A549 (cell line): ENCODE measurements around the gene DENND5A. TPM values are rescaled to one million over a fixed set of nuclear protein-coding genes. Genes with fewer than 3 reads are reported as not detected.

ENCODE experiments used
- ATAC-seq, 2 experiments: fragments of 200-7000 bp in 1 of 2; fragments of >200 bp in 1 of 2; cut with Nextera tagmentation in 1 of 2; cut with Tn5 transposase in 1 of 2; 3 replicates each; pipeline versions ENCODE4 v1.8.0 to v1.9.1; 2018 to 2020; ENCODE audit warnings: mild to moderate bottlenecking in 1 of 2, moderate library complexity in 1 of 2
- CTCF ChIA-PET: fragments of 300-600 bp; sonication (Branson Sonifier 250); formaldehyde crosslinking; extraction: SDS; loops from one replicate; lab custom pipeline; 2021; ENCODE audit warnings: antibody characterized with exemption, inconsistent platforms; lab: Yijun Ruan, JAX
- POLR2A ChIA-PET: fragments of 350-600 bp; formaldehyde crosslinking; extraction: SDS; loops from one replicate; lab custom pipeline; 2021; ENCODE audit warnings: antibody characterized with exemption, inconsistent platforms; lab: Yijun Ruan, JAX
- DNase-seq, 2 experiments: peaks; one replicate each; pipeline versions ENCODE4 v3.0.0 to v3.0.0-alpha.2; 2011 to 2016; ENCODE audit warnings: low read depth in 1 of 2, low spot score in 1 of 2
- FAIRE-seq: peaks from 2 replicates; lab custom pipeline; 2011; peaks lifted over from hg19 to GRCh38; lab: Jason Lieb, UNC
- H3K27ac ChIP-seq, 2 experiments: fragments of >200 bp; sonication (Bioruptor Twin); formaldehyde crosslinking; 3 replicates each; pipeline ENCODE4 v1.5.1; 2016 to 2017
- H3K4me1 ChIP-seq: fragments of >200 bp; sonication (Bioruptor Twin); formaldehyde crosslinking; 3 replicates; pipeline ENCODE4 v1.6.1; 2016
- H3K4me2 ChIP-seq: fragments of >200 bp; sonication (Bioruptor Twin); formaldehyde crosslinking; 3 replicates; pipeline ENCODE4 v1.6.1; 2016
- H3K4me3 ChIP-seq: fragments of >200 bp; sonication (Bioruptor Twin); formaldehyde crosslinking; 3 replicates; pipeline ENCODE4 v1.5.1; 2016
- H3K9me3 ChIP-seq: fragments of >200 bp; sonication (Bioruptor Twin); formaldehyde crosslinking; 3 replicates; pipeline ENCODE4 v1.6.1; 2016
- BCL3 ChIP-seq: fragments of >200 bp; sonication (Bioruptor Twin); formaldehyde crosslinking; IDR thresholded peaks from 3 replicates; pipeline ENCODE4 v1.6.1; 2016
- CBX8 ChIP-seq: fragments of 200-600 bp; sonication (generic); IDR thresholded peaks from 2 replicates; pipeline ENCODE4 v1.6.1; 2016
- CEBPB ChIP-seq, 2 experiments: fragments of >200 bp in 1 of 2; sonication (Bioruptor Twin) in 1 of 2; formaldehyde crosslinking in 1 of 2; IDR thresholded peaks; 2 replicates each; pipeline ENCODE4 v1.6.1; 2012 to 2016
- CHD2 ChIP-seq: fragments of 150-350 bp; IDR thresholded peaks from 2 replicates; pipeline ENCODE4 v1.6.1; 2014; ENCODE audit warnings: low read length; ENCODE audit not compliant: partially characterized antibody
- CHD4 ChIP-seq: fragments of 200-600 bp; sonication (generic); IDR thresholded peaks from 2 replicates; pipeline ENCODE4 v1.6.1; 2016; ENCODE audit warnings: antibody characterized with exemption, mild to moderate bottlenecking, borderline replicate concordance
- EHF ChIP-seq: fragments of 250-450 bp; sonication (Bioruptor Pico); IDR thresholded peaks from 2 replicates; pipeline ENCODE4 v1.5.0; 2020; ENCODE audit warnings: mild to moderate bottlenecking
- EHMT2 ChIP-seq: fragments of 200-600 bp; sonication (generic); IDR thresholded peaks from 2 replicates; pipeline ENCODE4 v1.6.1; 2016; ENCODE audit warnings: antibody characterized with exemption, low read depth, mild to moderate bottlenecking, moderate library complexity
- EP300 ChIP-seq, 2 experiments: fragments of >200 bp; sonication (Bioruptor Twin); formaldehyde crosslinking; IDR thresholded peaks; 2 replicates in 1 of 2; 3 replicates in 1 of 2; pipeline ENCODE4 v1.6.1; 2016 to 2017
- FOSL2 ChIP-seq, 2 experiments: fragments of 450-650 bp in 1 of 2; fragments of >200 bp in 1 of 2; sonication (Bioruptor Twin) in 1 of 2; formaldehyde crosslinking; IDR thresholded peaks; 2 replicates each; pipeline versions ENCODE4 v1.5.0 to v1.6.1; 2016 to 2020; ENCODE audit warnings: mild to moderate bottlenecking in 1 of 2, moderate library complexity in 1 of 2
- HDAC2 ChIP-seq: fragments of 200-600 bp; sonication (generic); IDR thresholded peaks from 2 replicates; pipeline ENCODE4 v1.6.1; 2016
- HEYL ChIP-seq: fragments of 250-450 bp; sonication (Bioruptor Pico); IDR thresholded peaks from 2 replicates; pipeline ENCODE4 v1.8.0; 2021; ENCODE audit warnings: mild to moderate bottlenecking, moderate library complexity
- HOXA7 ChIP-seq: fragments of 250-450 bp; sonication (Bioruptor Pico); IDR thresholded peaks from 2 replicates; pipeline ENCODE4 v1.5.0; 2020; ENCODE audit warnings: mild to moderate bottlenecking, moderate library complexity
- JUN ChIP-seq, 2 experiments: fragments of >200 bp; sonication (Bioruptor Twin); formaldehyde crosslinking; IDR thresholded peaks; 2 replicates in 1 of 2; 3 replicates in 1 of 2; pipeline ENCODE4 v1.6.1; 2016 to 2017
- KDM1A ChIP-seq: fragments of 200-600 bp; sonication (generic); IDR thresholded peaks from 2 replicates; pipeline ENCODE4 v1.6.1; 2016; ENCODE audit warnings: low read depth, mild to moderate bottlenecking
- MAFK ChIP-seq: fragments of 450-650 bp; IDR thresholded peaks from 2 replicates; pipeline ENCODE4 v1.6.1; 2014; ENCODE audit not compliant: partially characterized antibody
- MYC ChIP-seq: IDR thresholded peaks from 2 replicates; pipeline ENCODE4 v1.6.1; 2012; ENCODE audit warnings: mild to moderate bottlenecking, inconsistent platforms, low read length, improper control_type of control experiment, borderline replicate concordance
- NFE2L2 ChIP-seq: fragments of 150-350 bp; conservative IDR thresholded peaks from 2 replicates; pipeline ENCODE4 v1.6.1; 2014; ENCODE audit warnings: low read length
- NPAS2 ChIP-seq: fragments of 250-450 bp; sonication (Bioruptor Pico); IDR thresholded peaks from 2 replicates; pipeline ENCODE4 v1.8.0; 2022; ENCODE audit warnings: mild to moderate bottlenecking, moderate library complexity, borderline replicate concordance
- PHF8 ChIP-seq: fragments of 200-600 bp; sonication (generic); IDR thresholded peaks from 2 replicates; pipeline ENCODE4 v1.6.1; 2016; ENCODE audit warnings: low read depth, mild to moderate bottlenecking, antibody characterized with exemption, moderate library complexity, borderline replicate concordance
- RAD21 ChIP-seq, 2 experiments: fragments of >200 bp in 1 of 2; sonication (Bioruptor Twin) in 1 of 2; formaldehyde crosslinking in 1 of 2; IDR thresholded peaks in 1 of 2; conservative IDR thresholded peaks in 1 of 2; 2 replicates in 1 of 2; 3 replicates in 1 of 2; pipeline ENCODE4 v1.6.1; 2012 to 2018; ENCODE audit warnings: inconsistent platforms in 1 of 2
- SMC3 ChIP-seq: fragments of >200 bp; sonication (Bioruptor Twin); formaldehyde crosslinking; IDR thresholded peaks from 3 replicates; pipeline ENCODE4 v1.6.1; 2018; ENCODE audit warnings: inconsistent platforms
- SREBF2 ChIP-seq: fragments of 450-650 bp; IDR thresholded peaks from 2 replicates; pipeline ENCODE4 v1.6.1; 2014; ENCODE audit warnings: mild to moderate bottlenecking, moderate library complexity
- ZNF302 ChIP-seq: fragments of 250-450 bp; sonication (Bioruptor Pico); IDR thresholded peaks from 2 replicates; pipeline ENCODE4 v1.9.0; 2021; ENCODE audit warnings: inconsistent platforms, mild to moderate bottlenecking, moderate library complexity
- WGBS: methylation state at CpG from one replicate; pipeline ENCODE4 v1.1.6; 2017; ENCODE audit errors: missing lambda C conversion rate; 5-methylcytosine and 5-hydroxymethylcytosine counted together
- polyA plus RNA-seq, 4 experiments: library from polyadenylated mRNA; depleted of rRNA in 3 of 4; stranded (reverse); fragments of >200 nt; fragmentation: RNase III in 1 of 4; extraction: RNeasy Plus Mini Kit Qiagen cat#74134 plus additional on column Dnase treatment in 1 of 4; gene quantifications; 2 replicates in 3 of 4; 3 replicates in 1 of 4; pipeline ENCODE4 v1.2.3, GENCODE V29; 2011 to 2017
- TF ChIP-seq, protein P1 (sequence below): fragments of 250-450 bp; sonication (Bioruptor Pico); IDR thresholded peaks from 2 replicates; pipeline ENCODE4 v1.5.0; 2021; ENCODE audit warnings: mild to moderate bottlenecking, moderate library complexity, borderline replicate concordance

The DENND5A gene
- polyA plus RNA-seq, 2 of the 4 experiments (the other 2 are of a cell fraction) = 36.6 to 88.7 TPM

GRCh38 chr11:9230296-9230695, 34.9 kb downstream of the DENND5A start:
- Histone ChIP-seq H3K4me2 (no peak overlapping the region), H3K4me3 (no peak overlapping the region), H3K4me1 (peaks cover 7% of the 10 kb centered on the region; the same call in 1 of the 3 replicates), H3K27ac (no peak overlapping the region)
- FAIRE-seq (no peak), DNase-seq (no peak), ATAC-seq (no peak)
- 85% methylated on average over 3 of the region's 3 CpGs for WGBS
- ChIA-PET POLR2A (no interaction called here), CTCF (interaction anchor here (0.6 kb wide), 1 partner anchor 98 kb away, joined by 3 read pairs; no protein-coding TSS in a partner anchor)
- TF ChIP-seq CBX8 (no peak), RAD21 (conservative IDR thresholded peaks at IDR 0.05 in 1 of 2, IDR thresholded peaks at IDR 0.05 in 1 of 2) (no peak), EP300 (IDR thresholded peaks at IDR 0.05) (no peak), FOSL2 (IDR thresholded peaks at IDR 0.05) (no peak), FOSL2 (CRISPR knock-in tag; IDR thresholded peaks at IDR 0.05) (no peak), NFE2L2 (no peak), PHF8 (no peak), SMC3 (no peak), CHD4 (no peak), SREBF2 (no peak), EHMT2 (no peak), ZNF302 (CRISPR knock-in tag) (no peak), JUN (IDR thresholded peaks at IDR 0.05) (no peak), NPAS2 (CRISPR knock-in tag) (no peak), HOXA7 (no peak), MAFK (no peak)
- TF ChIP-seq, protein P1, sequence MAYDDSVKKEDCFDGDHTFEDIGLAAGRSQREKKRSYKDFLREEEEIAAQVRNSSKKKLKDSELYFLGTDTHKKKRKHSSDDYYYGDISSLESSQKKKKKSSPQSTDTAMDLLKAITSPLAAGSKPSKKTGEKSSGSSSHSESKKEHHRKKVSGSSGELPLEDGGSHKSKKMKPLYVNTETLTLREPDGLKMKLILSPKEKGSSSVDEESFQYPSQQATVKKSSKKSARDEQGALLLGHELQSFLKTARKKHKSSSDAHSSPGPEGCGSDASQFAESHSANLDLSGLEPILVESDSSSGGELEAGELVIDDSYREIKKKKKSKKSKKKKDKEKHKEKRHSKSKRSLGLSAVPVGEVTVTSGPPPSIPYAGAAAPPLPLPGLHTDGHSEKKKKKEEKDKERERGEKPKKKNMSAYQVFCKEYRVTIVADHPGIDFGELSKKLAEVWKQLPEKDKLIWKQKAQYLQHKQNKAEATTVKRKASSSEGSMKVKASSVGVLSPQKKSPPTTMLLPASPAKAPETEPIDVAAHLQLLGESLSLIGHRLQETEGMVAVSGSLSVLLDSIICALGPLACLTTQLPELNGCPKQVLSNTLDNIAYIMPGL (CRISPR knock-in tag) = no peak
- TF ChIP-seq, all 56 proteins: peak for 0
- H3K9me3 ChIP-seq = no peaks in the 10 kb centered on the region

- ChIA-PET POLR2A (interaction anchor here (0.6 to 0.7 kb wide), 2 partner anchors 89 to 254 kb away, joined by 3 to 4 read pairs; no protein-coding TSS in a partner anchor), CTCF (interaction anchor here (0.6 to 0.8 kb wide), 3 partner anchors 77 to 256 kb away, joined by 3 to 6 read pairs (median 3); no protein-coding TSS in a partner anchor)
- TF ChIP-seq EHF (no peak), CEBPB (IDR thresholded peaks at IDR 0.05) (no peak), BCL3 (no peak), KDM1A (no peak), HEYL (CRISPR knock-in tag) (no peak), HDAC2 (no peak), CHD2 (no peak), MYC (no peak)
- no peak for FAIRE-seq
- peaks cover 7% of the 10 kb centered on the region; the same call in 1 of the 3 replicates for H3K4me1 ChIP-seq
- ATAC-seq = no peak
- DNase-seq = no peak
- H3K4me3 ChIP-seq = no peak overlapping the region
- H3K27ac ChIP-seq = no peak overlapping the region
- WGBS = 85% methylated on average over 5 of the region's 5 CpGs
- H3K4me2 ChIP-seq = no peak overlapping the region
- no peaks in the 10 kb centered on the region for H3K9me3 ChIP-seq
Observed at GRCh38 chr11:9228091-9228490, 37.1 kb downstream of the DENND5A start.
